Left renal pelvis (tissue), 4 donors: ENCODE data around the gene FAM111A. TPM values are rescaled to one million over a fixed set of nuclear protein-coding genes. Genes with fewer than 3 reads are reported as not detected.
"Not testable (repeated sequence)": the region's sequence is repeated elsewhere in the genome, so short reads cannot be mapped to it uniquely, and the experiment has no call there.

Source experiments
- DNase-seq, 4 donors: peaks; one replicate each; pipeline ENCODE4 v3.0.0-alpha.2; 2013; ENCODE audit warnings: low read depth in 4 of 4, low spot score in 3 of 4
- polyA plus RNA-seq, 4 donors: library from polyadenylated mRNA; unstranded; fragments of 120-200 nt; gene quantifications; one replicate each; pipeline ENCODE4 v1.2.1, GENCODE V29; 2013; ENCODE audit not compliant: insufficient read length in 4 of 4

FAM111A gene
- polyA plus RNA-seq: 10 to 100 TPM; 43.3 to 83.2 (median 58.8) TPM

- DNase-seq: peak in 3 of 4 donors; percentile 74 to 82 (median 82)
Measured at GRCh38 chr11:59142530-59143507, at the start of gene FAM111A. FAM111A (plus strand) TSS chr11:59142856; CDS start chr11:59148873, 6,017 bp downstream.

- DNase-seq: not testable (repeated sequence)
Measured at GRCh38 chr11:59093576-59093975, 49.1 kb upstream of the FAM111A start.

- not testable (repeated sequence) for DNase-seq
Measured at GRCh38 chr11:59095225-59095624, 47.4 kb upstream of the FAM111A start.

- not testable (repeated sequence) for DNase-seq
Measured at GRCh38 chr11:59095972-59096575, 46.6 kb upstream of the FAM111A start.

GRCh38 chr11:59097113-59097708, 45.4 kb upstream of the FAM111A start:
- DNase-seq: no peak

GRCh38 chr11:59097938-59098337, 44.7 kb upstream of the FAM111A start:
- not testable (repeated sequence) for DNase-seq

GRCh38 chr11:59102259-59102765, 40.3 kb upstream of the FAM111A start:
- DNase-seq: peak in 1 of 4 donors; percentile 39

- DNase-seq: peak; percentile 61 to 85 (median 75)
Measured at GRCh38 chr11:59106363-59107336, 36.0 kb upstream of the FAM111A start, which contains the start of gene FAM111B. FAM111B (plus strand) TSS chr11:59107237; CDS start chr11:59109626, 2,389 bp downstream.

GRCh38 chr11:59107721-59108120, 34.9 kb upstream of the FAM111A start:
- DNase-seq: not testable (repeated sequence)

- DNase-seq: no peak
Measured at GRCh38 chr11:59112494-59112893, 30.2 kb upstream of the FAM111A start.

- DNase-seq: no peak
Measured at GRCh38 chr11:59114344-59114743, 28.3 kb upstream of the FAM111A start.

GRCh38 chr11:59115553-59115952, 27.1 kb upstream of the FAM111A start:
- DNase-seq: no peak

GRCh38 chr11:59117774-59118173, 24.9 kb upstream of the FAM111A start:
- DNase-seq: no peak

- DNase-seq: no peak
Measured at GRCh38 chr11:59119826-59120225, 22.8 kb upstream of the FAM111A start.

- peak in 3 of 4 donors; percentile 59 to 73 (median 66) for DNase-seq
Measured at GRCh38 chr11:59135648-59136461, 6.8 kb upstream of the FAM111A start.

- not testable (repeated sequence) for DNase-seq
Measured at GRCh38 chr11:59136551-59136950, 6.1 kb upstream of the FAM111A start.

GRCh38 chr11:59137190-59137589, 5.5 kb upstream of the FAM111A start:
- DNase-seq: no peak

GRCh38 chr11:59138643-59139042, 4.0 kb upstream of the FAM111A start:
- DNase-seq: no peak

- no peak for DNase-seq
Measured at GRCh38 chr11:59141191-59141590, 1.5 kb upstream of the FAM111A start.
